Measurements from ENCODE around the gene UNC5CL.

Gene UNC5CL, protein sequence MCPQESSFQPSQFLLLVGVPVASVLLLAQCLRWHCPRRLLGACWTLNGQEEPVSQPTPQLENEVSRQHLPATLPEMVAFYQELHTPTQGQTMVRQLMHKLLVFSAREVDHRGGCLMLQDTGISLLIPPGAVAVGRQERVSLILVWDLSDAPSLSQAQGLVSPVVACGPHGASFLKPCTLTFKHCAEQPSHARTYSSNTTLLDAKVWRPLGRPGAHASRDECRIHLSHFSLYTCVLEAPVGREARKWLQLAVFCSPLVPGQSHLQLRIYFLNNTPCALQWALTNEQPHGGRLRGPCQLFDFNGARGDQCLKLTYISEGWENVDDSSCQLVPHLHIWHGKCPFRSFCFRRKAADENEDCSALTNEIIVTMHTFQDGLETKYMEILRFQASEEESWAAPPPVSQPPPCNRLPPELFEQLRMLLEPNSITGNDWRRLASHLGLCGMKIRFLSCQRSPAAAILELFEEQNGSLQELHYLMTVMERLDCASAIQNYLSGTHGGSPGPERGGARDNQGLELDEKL

DNA sequence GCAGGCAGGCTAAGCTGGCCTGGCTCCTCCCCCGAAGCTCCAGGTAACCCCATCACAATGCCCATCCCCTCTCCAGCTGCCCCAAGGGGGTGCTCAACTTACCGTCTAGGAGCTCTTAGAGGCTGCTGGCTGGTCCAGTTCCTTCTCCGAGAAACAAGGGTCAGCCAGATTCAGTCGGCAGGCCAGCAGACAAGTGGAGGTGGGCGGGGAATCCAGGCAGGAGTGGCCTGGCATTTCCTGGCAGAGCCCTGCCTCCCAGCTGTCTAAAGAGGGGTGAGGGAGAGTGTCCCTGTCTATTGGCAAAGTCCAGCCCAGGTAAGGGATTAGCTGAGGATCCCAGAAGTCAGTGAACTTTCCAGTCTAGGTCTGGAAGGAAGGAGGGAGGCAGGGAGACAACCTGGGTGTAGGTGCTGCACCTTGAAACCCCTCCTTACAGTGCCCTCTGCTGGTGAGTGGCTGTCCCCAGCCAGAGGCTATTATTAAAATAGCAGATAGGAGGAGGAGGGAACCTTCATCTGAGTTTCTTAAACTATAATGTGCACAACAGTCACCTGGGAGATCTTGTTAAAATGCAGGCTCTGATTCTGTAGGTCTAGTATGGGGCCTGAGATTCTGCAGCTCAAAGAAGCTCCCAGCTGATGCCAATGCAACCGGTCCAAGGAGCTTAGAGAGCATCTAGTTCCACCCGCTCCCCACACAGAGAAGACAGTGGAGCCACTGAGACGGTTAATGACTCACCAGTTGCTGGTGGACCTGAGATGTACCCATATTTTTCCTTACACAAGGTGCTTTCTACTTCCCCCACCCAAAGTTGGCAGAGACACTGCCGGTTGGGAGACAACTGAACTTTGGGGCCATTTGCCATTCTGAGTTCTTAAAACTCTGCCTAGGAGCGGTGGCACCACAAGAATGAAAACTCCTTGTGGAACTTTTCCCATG, at the start of gene UNC5CL:
Gene UNC5CL (minus strand): TSS at position 162 of the 939 bp plus-strand sequence. CDS start 4,147 bp downstream, outside the sequence.
- DNase-seq = no peak

DNA sequence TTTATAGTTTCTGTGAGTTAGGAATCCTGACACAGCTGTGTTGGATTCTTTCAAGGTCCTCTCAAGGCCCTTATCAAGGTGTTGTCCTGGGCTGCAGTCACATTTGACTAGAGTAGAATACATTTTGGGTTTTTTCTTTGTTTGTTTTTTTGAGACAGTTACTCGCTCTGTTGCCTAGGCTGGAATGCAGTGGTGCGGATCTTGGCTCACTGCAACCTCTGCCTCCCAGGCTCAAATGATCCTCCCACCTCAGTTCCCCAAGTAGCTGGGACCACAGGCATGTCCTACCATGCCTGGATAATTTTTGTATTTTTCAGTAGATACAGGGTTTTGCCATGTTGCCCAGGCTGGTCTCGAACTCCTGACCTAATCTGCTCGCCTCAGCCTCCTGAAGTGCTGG, 49.4 kb upstream of the UNC5CL start:
- DNase-seq = no peak

DNA sequence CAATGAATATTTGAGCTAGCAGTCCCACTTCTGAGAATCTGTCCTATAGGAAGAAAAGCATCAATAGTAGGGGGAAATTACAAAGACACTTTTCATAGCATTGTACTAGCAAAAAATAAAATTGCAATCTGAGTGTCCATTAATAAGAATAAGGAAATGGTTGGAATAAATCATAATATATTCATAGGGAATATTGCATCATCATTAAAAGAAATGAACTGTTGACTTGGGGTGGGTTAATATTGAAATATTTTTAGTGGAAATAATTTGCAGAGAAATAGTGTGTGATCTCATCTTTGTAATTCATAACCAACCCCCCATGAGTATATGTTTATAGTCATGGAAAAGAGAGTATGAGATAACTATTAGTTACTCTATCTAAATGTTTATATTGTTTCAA, 46.2 kb upstream of the UNC5CL start:
- no peak for DNase-seq

DNA sequence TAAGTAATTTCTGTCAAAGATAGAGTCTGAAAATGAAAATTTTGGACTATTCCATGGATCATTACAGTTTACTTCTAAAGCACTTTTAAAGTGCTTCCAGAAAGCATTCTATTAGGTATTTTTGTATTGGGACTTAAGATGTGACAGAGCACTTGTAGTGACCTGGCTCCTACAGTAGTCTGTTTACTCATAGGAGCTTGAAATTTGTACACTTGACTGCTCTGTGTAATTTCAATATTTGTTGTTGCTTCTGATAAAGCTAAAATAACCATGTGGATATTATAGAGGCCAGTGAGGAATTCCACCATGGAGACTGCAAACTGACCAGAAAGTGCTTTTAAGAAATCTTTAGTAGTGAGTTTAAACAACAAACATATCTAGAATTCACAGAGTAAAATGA, 44.1 kb upstream of the UNC5CL start:
- no peak for DNase-seq

DNA sequence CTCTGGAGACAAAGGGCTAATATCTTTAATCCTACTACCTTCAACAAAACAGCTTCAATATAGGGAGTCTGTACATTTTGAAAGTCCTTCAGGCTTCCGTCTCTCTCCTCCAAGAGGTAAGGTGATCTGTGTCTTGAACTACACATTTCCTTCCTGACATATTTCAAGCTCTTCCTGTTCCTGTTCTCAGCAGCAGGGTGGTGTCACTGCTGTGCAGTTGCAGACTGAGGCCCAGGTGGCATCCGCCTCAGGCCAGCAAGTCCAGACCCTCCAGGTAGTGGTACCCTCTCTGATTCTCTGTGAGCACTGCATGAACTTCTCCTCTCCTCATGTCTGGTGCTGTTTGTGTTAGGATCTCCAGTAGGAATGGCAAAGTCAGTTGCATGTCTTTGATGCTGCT, 41.6 kb upstream of the UNC5CL start:
- DNase-seq = no peak

DNA sequence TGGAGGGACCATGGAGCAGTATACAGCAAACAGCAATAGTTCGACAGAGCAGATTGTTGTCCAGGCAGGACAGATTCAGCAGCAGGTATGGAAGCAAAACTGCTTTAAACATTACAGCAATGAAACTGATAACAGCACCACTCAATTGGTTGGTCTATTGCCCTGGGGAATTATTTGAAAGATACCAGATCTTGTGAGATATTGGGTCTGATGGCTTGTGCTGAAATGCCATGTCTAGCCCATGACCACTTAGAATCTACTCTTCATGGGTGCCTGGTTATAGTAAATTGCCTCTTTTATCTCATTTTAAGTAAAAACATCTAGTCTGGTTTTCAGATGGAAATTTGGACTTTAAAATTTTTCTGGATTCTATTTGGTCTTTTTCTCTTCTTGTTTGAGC, 40.1 kb upstream of the UNC5CL start:
- DNase-seq = no peak

DNA sequence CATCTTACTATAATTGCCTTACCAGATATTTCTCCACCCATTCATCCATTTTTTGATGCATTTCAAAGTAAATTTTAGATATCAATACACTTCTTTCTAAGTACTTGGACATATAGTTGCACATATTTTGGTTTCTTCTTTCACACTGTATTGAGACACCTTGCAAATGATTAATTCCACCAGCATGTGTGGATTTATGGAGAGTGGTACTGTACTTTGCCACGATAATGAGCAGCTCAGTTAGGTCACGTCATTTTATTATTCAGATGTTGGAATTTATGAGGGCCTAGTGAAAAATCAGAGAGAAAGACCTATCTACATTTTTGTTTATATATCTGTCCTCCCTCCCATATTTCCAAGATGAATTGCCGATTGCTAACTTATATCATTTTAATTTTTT, 39.1 kb upstream of the UNC5CL start:
- DNase-seq = no peak

DNA sequence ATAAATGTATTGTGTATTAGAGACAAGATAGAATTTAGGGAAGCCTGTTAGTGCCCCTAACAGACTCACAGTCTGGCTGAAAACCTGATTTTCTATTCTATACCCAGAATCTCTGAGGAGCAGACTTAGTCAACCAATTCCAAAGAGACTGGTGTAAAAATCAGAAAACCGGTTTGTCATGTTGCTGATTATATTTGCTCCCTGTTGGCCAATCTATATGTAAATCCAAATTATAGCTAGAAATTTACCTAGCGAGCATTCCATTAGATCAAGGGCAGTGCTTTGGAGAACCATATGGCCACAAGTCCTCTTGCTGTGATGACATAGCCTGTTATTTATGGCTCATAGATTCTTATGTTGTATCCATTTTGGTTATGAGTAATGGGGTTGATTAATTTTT, 38.5 kb upstream of the UNC5CL start:
- DNase-seq = peak; percentile 68

DNA sequence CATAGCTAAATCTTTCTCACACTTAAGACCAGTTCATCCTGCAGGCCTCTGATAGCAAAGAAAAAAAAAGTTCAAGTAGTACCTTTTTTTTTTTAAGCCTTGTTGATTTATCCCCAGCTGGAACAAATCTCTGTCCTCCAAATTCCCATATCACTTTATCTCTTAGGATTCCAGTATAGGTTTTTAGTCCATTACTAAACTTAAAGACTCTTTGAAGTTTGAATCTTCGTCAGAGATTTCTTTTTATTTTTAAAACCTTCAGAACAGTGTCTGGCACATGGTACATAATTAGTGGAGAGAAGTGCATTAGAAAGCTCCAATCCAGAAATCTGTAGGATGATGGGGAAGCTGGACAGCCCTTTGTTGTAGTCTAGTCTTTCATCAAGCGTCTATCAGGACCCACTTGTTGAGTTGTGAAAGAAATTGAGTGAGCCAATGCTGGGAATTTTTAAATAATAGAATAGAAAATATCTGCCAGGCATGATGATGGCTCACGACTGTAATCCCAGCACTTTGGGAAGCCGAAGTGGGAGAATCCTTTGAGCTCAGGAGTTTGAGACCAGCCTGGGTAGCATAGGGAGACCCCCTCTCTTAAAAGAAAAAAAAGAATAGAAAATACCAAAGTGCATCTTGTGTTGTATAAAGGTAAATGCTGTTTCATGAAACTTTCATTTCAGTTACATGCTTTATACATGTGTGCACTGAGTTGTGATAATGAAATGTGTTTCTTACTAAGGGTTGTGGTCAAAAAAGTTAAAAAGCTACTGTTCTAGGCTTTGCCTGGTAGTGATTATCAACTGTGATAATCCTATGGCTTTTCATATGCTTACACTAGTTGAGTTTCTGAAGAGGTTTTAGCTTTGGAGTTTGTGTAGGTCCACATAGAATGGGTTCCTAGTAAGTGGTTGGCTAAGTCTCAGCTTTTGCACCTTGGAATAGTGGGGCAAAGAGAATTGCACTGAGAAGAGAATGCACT, 36.9 kb upstream of the UNC5CL start:
- no peak for DNase-seq

DNA sequence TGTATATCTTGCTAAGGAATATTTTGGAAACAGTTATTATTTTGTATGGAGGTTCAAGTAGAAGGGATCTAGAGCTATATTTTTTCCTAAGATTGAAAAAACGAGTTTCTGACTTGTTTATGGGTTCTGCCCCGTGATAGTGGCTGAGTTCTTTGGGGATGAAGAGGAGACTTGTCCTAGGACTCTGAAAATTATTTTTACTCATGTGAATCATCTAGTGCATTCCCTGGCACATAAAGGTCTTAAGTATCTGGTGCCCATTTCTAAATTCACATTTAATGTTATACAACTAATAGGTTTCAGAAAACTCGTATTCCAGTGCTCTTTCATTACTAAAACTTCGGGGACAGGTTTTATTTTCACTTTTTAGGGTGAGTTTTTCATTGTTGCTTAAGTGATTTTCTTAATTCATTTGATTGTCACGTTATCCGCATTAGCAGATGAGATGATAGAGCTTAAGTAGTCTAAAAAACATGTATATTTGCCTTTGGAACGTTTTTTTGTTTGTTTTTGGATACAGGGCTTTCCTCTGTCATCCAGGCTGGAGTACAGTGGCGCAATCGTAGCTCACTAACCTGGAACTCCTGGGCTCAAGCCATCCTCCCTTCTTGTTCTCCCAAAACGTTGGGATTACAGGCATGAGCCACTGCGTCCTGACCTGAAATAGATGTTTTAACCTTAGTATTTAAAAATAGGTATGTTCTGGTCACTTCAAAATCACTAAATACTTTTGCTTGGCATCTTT, 35.8 kb upstream of the UNC5CL start:
- DNase-seq = no peak

DNA sequence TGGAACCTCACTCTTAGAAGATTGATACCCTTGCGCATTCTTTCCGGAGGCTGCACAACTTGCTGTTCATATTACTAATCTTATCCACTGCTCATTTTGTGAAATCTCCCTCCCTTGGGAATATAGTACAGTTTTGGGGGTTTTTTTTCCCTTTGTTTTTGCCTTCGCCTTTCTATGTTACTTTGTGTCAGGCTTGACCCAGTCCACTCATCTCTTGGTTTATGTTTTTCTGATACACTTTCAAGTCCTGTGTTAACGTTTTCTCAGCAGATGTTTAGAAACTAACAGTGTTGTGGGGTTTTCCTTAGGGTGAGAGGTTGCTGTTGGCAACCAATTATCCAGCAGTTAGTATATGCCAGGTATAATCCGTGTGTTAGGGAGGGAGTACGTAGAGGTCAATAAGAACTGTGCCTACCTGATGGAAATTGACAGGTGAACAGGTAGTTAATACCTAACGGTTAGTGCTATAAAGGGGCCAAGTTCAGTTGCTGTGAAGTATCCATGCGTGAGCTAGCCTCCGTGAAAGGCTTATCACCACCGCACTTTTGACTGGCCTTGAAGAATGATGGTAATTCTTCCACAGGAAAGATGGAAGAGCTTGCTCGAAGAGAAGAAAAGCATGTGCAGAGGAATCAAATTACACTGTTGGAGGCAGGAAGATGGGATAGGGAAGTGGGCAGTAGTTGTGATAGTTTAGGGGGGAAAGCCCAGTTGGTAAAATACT, 35.1 kb upstream of the UNC5CL start:
- no peak for DNase-seq

DNA sequence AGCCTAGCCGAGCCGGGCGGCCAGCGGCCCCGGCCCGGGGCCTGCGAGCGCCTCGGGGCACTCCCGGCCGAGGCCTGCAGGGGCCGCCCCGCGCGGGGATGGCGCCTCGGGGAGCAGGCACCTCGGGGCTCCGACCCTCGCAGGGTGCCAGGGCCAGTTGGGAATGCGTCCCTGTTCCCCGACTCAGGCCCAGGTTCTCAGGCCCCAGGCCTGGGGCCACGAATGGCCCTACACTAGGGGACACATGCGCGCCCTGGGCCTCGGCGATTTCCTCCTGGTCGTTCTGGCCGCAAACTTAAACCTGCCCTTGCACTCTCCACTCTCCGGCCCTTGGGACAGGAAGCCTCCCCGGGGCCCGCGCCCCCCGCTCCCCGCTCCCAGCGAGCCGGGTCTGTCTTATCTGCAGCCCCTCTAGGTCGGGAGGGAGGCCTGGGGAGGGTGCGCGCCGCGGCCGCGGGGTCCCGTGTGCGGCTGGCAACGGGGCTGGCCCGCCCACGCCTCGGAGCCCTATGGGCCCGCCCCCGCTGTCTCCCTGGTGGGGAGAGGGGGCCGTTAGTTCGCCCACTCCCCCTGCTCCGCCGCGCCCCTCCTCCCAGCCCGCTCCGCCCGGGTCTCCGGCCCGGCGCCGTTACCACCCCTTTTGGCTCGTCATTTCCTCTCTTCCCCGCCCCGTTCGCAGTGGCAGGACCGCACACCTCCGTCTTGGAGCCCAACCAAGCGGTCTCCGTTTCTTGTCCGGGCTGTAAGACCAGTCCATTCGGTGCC, 34.4 kb upstream of the UNC5CL start:
- peak; percentile 53 for DNase-seq

DNA sequence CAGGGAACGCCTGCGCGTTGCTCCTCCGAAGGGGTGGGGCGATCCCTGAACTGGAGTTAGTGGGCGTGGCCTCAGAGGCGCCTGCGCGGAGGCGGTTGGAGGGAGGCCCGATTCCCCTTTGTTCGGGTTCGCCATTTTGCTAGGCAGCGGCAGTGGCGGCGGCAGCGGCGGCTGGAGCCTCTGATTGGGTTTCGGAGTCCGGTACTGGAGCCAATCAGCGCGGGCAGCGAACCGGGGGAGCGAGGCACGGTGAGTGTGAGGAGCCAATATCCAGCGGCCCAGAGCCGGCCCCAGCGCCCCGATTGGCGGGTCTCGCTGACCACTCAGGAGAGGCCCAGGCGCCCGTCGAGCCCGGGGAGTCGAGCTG, 33.8 kb upstream of the UNC5CL start, which contains the start of gene NFYA:
Gene NFYA (plus strand): TSS at position 139 of the 367 bp plus-strand sequence. CDS start 6,116 bp downstream, outside the sequence.
- peak; percentile 99 for DNase-seq

DNA sequence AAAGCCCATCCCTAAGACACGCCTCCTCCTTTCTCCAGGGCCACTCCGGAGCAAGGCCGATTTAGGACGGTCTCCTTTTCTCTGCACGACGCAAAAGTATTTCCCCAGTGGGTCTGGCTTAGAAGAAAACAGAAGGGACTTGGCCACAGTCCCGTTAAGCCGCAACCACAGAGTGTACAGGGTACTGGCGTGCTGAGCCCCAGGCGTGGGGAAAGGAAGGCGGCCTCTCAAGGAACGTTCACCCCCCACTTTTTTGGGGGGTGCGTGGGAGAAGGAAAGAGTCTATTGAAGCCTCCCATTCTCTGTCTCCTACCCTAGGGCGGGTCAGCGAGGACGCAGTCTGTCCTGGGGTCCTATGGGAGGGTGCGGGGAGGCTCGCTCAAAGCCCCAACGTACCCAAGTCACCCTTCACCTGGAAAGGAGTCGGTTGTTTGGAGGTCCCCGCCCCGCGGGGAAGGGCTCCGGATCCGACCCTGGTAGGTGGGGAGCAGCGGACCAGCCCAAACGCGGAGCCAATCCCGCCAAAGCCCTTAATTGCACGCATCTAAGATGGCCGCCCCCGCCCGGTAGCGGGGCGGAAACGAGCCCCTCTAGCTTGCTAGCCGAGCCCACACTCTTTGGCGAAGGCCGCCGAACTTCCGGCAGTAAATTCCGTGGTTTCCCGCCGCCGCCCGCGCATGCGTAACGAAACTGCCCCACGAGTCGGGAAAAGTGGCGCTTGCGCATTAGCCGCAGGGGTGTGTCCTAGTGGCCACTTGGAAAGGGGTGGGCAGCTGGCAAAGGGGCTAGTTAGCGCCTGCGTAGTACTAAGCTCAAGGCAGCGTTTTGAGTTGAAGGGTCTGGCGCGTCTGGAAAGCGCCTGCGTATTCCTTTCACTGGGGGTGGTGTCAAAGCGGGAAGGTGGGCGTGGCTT, 33.2 kb upstream of the UNC5CL start, which contains the start of gene OARD1:
Gene OARD1 (minus strand): TSS at position 434 of the 913 bp plus-strand sequence. CDS start 722 bp downstream, outside the sequence.
- peak; percentile 99 for DNase-seq

DNA sequence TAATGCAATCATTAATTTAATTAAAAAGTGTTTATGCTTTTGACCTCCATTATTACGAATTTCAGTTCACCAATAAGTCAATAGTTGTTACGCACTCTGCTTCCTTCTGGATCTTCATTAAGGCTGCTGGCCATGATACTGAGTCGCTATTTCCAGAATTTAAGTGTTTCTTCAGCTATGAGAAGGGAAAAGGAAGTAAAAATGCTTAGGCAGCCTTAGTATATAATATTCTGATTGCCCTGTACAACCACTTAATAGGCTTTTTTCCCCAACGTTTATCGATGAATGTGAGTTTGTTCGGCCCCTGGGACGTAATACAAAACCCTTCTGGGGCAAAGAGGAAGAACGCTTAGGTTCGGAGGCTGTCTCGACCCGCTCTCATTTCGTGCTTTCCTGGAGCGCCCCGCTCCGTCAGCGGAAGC, 32.5 kb upstream of the UNC5CL start:
- no peak for DNase-seq

DNA sequence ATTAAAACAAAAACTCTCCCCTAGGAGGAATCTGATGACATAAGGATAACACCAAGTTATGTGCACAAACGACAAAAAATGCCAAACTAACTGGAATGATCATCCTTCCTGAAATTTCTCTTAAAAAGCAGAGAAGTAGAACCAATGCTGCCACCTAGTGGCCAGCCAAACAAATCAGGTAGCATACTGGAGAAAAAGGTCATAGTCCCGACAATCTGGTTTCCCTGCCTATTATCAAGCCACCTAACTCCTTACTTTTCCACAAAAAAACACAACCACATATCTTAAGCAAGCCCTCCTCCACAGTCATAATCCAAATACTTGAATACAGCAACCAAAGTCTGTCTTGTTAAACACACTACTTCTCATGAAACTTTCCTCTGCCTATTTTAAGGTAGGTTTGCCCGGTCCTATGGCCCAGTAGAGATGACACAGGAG, 27.9 kb upstream of the UNC5CL start:
- DNase-seq = peak; percentile 56

DNA sequence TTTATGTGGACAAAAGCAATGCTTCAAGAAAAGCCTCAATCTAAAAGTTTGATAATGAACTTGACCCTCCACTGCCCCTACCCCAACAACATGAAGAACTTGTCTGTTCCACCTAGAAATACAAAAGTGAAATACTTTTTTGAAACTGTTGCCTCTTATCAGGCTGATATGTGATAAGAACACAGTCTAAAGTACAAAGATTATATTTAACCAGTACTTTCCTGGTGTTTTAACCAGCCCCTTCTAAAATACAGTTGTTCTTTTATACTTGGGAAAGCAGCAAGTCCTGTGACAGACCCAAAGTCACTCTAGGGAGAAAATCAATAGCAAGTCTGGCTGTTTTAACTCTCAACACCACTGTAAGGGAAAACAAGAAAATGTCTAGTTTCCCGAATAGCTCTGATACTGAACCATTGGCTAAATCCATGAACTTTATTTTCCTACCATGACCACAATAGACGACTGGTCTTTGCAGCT, 26.6 kb upstream of the UNC5CL start:
- DNase-seq = no peak

DNA sequence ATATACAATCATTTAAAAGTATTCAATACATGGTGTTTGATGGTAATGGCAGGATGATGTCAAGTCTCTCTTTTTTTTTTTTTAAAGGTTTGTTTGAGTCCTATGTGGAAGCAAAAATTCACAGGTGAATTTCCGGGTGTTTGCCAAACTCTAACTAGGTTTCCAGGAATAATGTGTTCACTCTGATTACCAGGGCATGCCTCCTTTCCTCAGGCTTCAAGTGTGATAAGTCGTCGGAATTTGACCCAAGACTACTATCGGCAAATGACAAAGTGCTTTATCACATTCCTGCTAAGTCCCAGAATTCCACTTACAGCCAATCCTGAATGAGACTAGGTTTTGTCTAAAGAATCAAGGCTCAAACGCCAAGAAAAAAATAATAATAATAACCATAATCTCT, 25.8 kb upstream of the UNC5CL start:
- no peak for DNase-seq

DNA sequence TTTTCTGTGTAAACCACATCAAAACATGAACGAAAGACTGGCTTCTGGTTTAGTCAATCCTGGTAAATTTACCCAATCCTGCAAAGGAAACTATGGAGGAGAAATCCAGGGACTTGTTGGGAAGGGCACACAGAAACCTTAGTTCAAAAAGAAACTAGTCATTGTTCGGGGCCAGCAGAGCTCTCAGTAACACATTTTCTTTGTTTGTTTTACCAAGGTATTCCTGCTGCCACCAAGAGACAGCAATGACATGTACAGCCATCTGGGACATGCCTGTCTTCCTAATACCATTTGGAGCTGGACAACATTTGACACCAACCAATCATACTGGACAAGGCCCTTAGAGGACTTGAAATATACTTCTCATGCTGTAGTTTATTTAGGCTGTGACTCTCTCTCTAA, 24.9 kb upstream of the UNC5CL start:
- no peak for DNase-seq
